HepG2 (cell line): ENCODE data around the gene ICAM3. TPM values are rescaled to one million over a fixed set of nuclear protein-coding genes. Genes with fewer than 3 reads are reported as not detected.

Source experiments
- ATF7-NPFF ChIP-seq: sonication (generic); formaldehyde crosslinking; IDR thresholded peaks from 2 replicates; pipeline ENCODE4 v1.8.1; 2023; ENCODE audit warnings: mild to moderate bottlenecking, low read depth, missing genetic modification reagents, moderate library complexity
- CREM ChIP-seq, 2 experiments: sonication (generic) in 1 of 2; formaldehyde crosslinking in 1 of 2; IDR thresholded peaks; 2 replicates each; pipeline versions ENCODE4 v1.4.0 to v1.6.1; 2016 to 2020; ENCODE audit warnings: antibody characterized with exemption in 1 of 2, mild to moderate bottlenecking in 1 of 2, missing genetic modification reagents in 1 of 2
- FIP1L1 ChIP-seq: fragments of 200-400 bp; formaldehyde crosslinking; IDR thresholded peaks from 2 replicates; pipeline ENCODE4 v1.6.1; 2018; ENCODE audit warnings: low read depth, mild to moderate bottlenecking, low read length, moderate library complexity, borderline replicate concordance; ENCODE audit not compliant: insufficient read depth
- FOXK1 ChIP-seq: sonication (generic); formaldehyde crosslinking; IDR thresholded peaks from 2 replicates; pipeline ENCODE4 v1.4.0; 2020; ENCODE audit warnings: low read depth, missing genetic modification reagents, borderline replicate concordance
- HNF4A ChIP-seq: sonication (generic); formaldehyde crosslinking; IDR thresholded peaks from 2 replicates; pipeline ENCODE4 v1.4.0; 2020; ENCODE audit warnings: missing genetic modification reagents
- JDP2 ChIP-seq: sonication (generic); formaldehyde crosslinking; IDR thresholded peaks from 2 replicates; pipeline ENCODE4 v1.8.1; 2022; ENCODE audit warnings: missing genetic modification reagents, borderline replicate concordance
- KLF15 ChIP-seq: sonication (generic); formaldehyde crosslinking; IDR thresholded peaks from 2 replicates; pipeline ENCODE4 v1.8.1; 2023; ENCODE audit warnings: borderline replicate concordance, mild to moderate bottlenecking, inconsistent platforms, missing genetic modification reagents, mixed read lengths
- MAF1 ChIP-seq: sonication (generic); formaldehyde crosslinking; IDR thresholded peaks from 2 replicates; pipeline ENCODE4 v1.5.0; 2020; ENCODE audit warnings: missing genetic modification reagents, borderline replicate concordance
- MEIS1 ChIP-seq: sonication (generic); formaldehyde crosslinking; IDR thresholded peaks from 2 replicates; pipeline ENCODE4 v1.9.0; 2021; ENCODE audit warnings: mild to moderate bottlenecking, missing genetic modification reagents, moderate library complexity, borderline replicate concordance
- PAF1 ChIP-seq: IDR thresholded peaks from 2 replicates; pipeline ENCODE4 v1.6.1; 2016; ENCODE audit warnings: missing genetic modification reagents, missing compliant biosample characterization
- SAFB2 ChIP-seq: sonication (generic); formaldehyde crosslinking; IDR thresholded peaks from 2 replicates; pipeline ENCODE4 v1.5.1; 2020; ENCODE audit warnings: missing genetic modification reagents, low read depth, mild to moderate bottlenecking, borderline replicate concordance
- SNAI1 ChIP-seq: sonication (generic); formaldehyde crosslinking; IDR thresholded peaks from 2 replicates; pipeline ENCODE4 v1.5.0; 2020; ENCODE audit warnings: mild to moderate bottlenecking, missing genetic modification reagents, borderline replicate concordance
- TOPORS ChIP-seq: sonication (generic); formaldehyde crosslinking; IDR thresholded peaks from 2 replicates; pipeline ENCODE4 v1.8.0; 2023; ENCODE audit warnings: mild to moderate bottlenecking, missing genetic modification reagents
- ZFP36 ChIP-seq: fragments of 150-350 bp; IDR thresholded peaks from 2 replicates; pipeline ENCODE4 v1.6.1; 2018; ENCODE audit warnings: borderline replicate concordance, low read length, low read depth; ENCODE audit not compliant: partially characterized antibody
- ZNF12 ChIP-seq: sonication (generic); formaldehyde crosslinking; IDR thresholded peaks from 2 replicates; pipeline ENCODE4 v1.5.0; 2020; ENCODE audit warnings: missing genetic modification reagents
- ZNF234 ChIP-seq: sonication (generic); formaldehyde crosslinking; conservative IDR thresholded peaks from 2 replicates; pipeline ENCODE4 v1.5.1; 2020; ENCODE audit warnings: mild to moderate bottlenecking, missing genetic modification reagents
- ZNF350 ChIP-seq: sonication (generic); formaldehyde crosslinking; IDR thresholded peaks from 2 replicates; pipeline ENCODE4 v1.4.0; 2020; ENCODE audit warnings: mild to moderate bottlenecking, low read depth, missing genetic modification reagents, borderline replicate concordance
- ZNF652 ChIP-seq: IDR thresholded peaks from 2 replicates; pipeline ENCODE4 v1.6.1; 2016; ENCODE audit warnings: low read depth, borderline replicate concordance
- ZNF660 ChIP-seq: sonication (generic); formaldehyde crosslinking; IDR thresholded peaks from 2 replicates; pipeline ENCODE4 v1.5.1; 2020; ENCODE audit warnings: mild to moderate bottlenecking, low read depth, missing genetic modification reagents, borderline replicate concordance
- ZNF790 ChIP-seq: sonication (generic); formaldehyde crosslinking; IDR thresholded peaks from 2 replicates; pipeline ENCODE4 v1.8.0; 2022; ENCODE audit warnings: missing genetic modification reagents, mild to moderate bottlenecking, borderline replicate concordance
- ZNF816 ChIP-seq: sonication (generic); formaldehyde crosslinking; IDR thresholded peaks from 2 replicates; pipeline ENCODE4 v1.8.0; 2022; ENCODE audit warnings: missing genetic modification reagents, mild to moderate bottlenecking, borderline replicate concordance
- ZSCAN31 ChIP-seq: sonication (generic); formaldehyde crosslinking; IDR thresholded peaks from 2 replicates; pipeline ENCODE4 v1.5.0; 2020; ENCODE audit warnings: low read depth, mild to moderate bottlenecking, missing genetic modification reagents
- polyA plus RNA-seq, 8 experiments: library from polyadenylated mRNA; depleted of rRNA in 3 of 8; stranded (reverse) in 7 of 8; unstranded in 1 of 8; fragments of >200 nt; fragmentation: Illumina TruSeq in 4 of 8; extraction: Trizol in 4 of 8; gene quantifications; 2 replicates each; pipeline versions ENCODE4 v1.2.1 to v1.2.3, GENCODE V29; 2011 to 2016; ENCODE audit warnings: low read depth in 4 of 8, missing spikeins in 1 of 8, mixed read lengths in 1 of 8; ENCODE audit not compliant: insufficient read depth in 1 of 8
- total RNA-seq, 5 experiments: library from RNA; depleted of rRNA; stranded (reverse); fragments of >200 nt; fragmentation: Illumina TruSeq; extraction: Trizol; gene quantifications; 2 replicates each; pipeline ENCODE4 v1.2.3, GENCODE V29; 2016; ENCODE audit warnings: low read depth in 1 of 5
- TF ChIP-seq, protein P1 (sequence below): sonication (generic); formaldehyde crosslinking; IDR thresholded peaks from 2 replicates; pipeline ENCODE4 v1.4.0; 2020; ENCODE audit warnings: missing genetic modification reagents
- TF ChIP-seq, protein P2 (sequence below): sonication (generic); formaldehyde crosslinking; IDR thresholded peaks from 2 replicates; pipeline ENCODE4 v1.5.1; 2020; ENCODE audit warnings: missing genetic modification reagents, mild to moderate bottlenecking, borderline replicate concordance
- TF ChIP-seq, protein P3 (sequence below): sonication (generic); formaldehyde crosslinking; IDR thresholded peaks from 2 replicates; pipeline ENCODE4 v1.5.0; 2020; ENCODE audit warnings: missing genetic modification reagents

Gene ICAM3
- total and polyA plus RNA-seq, 2 of the 13 experiments (the other 11 are each of a cell fraction or from before 2014, with no cell fraction given), result 14.1 to 21.0 TPM

DNA sequence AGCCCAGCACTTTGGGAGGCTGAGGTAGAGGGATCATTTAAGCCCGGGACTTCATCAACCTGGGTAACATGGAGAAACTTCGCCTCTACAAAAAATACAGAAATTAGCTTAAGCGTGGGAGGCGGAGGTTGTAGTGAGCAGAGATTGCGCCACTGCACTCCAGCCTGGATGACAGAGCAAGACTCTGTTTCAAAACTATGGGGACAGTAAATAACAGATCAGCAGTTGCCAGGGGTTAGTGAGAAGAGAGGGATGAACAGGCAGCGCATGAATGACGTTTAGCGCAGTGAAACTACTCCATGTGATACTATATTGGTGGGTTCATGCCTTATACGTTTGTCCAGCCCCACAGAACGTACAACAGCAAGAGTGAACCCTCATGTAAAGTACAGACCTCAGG lies 7.1 kb upstream of the ICAM3 start (continued):
- TF ChIP-seq, protein P1, sequence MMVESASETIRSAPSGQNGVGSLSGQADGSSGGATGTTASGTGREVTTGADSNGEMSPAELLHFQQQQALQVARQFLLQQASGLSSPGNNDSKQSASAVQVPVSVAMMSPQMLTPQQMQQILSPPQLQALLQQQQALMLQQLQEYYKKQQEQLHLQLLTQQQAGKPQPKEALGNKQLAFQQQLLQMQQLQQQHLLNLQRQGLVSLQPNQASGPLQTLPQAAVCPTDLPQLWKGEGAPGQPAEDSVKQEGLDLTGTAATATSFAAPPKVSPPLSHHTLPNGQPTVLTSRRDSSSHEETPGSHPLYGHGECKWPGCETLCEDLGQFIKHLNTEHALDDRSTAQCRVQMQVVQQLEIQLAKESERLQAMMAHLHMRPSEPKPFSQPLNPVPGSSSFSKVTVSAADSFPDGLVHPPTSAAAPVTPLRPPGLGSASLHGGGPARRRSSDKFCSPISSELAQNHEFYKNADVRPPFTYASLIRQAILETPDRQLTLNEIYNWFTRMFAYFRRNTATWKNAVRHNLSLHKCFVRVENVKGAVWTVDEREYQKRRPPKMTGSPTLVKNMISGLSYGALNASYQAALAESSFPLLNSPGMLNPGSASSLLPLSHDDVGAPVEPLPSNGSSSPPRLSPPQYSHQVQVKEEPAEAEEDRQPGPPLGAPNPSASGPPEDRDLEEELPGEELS (CRISPR knock-in tag), result no peak
- TF ChIP-seq KLF15 (CRISPR knock-in tag), result no peak
- no peak for TF ChIP-seq MEIS1 (CRISPR knock-in tag)
- no peak for TF ChIP-seq ZNF652 (CRISPR knock-in tag)
- no peak for TF ChIP-seq PAF1
- TF ChIP-seq ZNF790, result no peak
- TF ChIP-seq ZNF234 (CRISPR knock-in tag), result no peak
- TF ChIP-seq, protein P2, sequence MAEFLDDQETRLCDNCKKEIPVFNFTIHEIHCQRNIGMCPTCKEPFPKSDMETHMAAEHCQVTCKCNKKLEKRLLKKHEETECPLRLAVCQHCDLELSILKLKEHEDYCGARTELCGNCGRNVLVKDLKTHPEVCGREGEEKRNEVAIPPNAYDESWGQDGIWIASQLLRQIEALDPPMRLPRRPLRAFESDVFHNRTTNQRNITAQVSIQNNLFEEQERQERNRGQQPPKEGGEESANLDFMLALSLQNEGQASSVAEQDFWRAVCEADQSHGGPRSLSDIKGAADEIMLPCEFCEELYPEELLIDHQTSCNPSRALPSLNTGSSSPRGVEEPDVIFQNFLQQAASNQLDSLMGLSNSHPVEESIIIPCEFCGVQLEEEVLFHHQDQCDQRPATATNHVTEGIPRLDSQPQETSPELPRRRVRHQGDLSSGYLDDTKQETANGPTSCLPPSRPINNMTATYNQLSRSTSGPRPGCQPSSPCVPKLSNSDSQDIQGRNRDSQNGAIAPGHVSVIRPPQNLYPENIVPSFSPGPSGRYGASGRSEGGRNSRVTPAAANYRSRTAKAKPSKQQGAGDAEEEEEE, result no peak
- no peak for TF ChIP-seq JDP2 (CRISPR knock-in tag)
- TF ChIP-seq FOXK1 (CRISPR knock-in tag), result peak; percentile 60; the same call in 1 of the 2 replicates
- TF ChIP-seq ZSCAN31, result no peak
- no peak for TF ChIP-seq HNF4A (CRISPR knock-in tag)
- no peak for TF ChIP-seq ZNF660
- TF ChIP-seq ZNF350 (CRISPR knock-in tag), result no peak
- peak; percentile 17; the same call in 1 of the 2 replicates for TF ChIP-seq ZNF12 (CRISPR knock-in tag)
- 0 out of 2 replicates have a peak, but pooled peaks have one; percentile 16 for TF ChIP-seq CREM (IDR thresholded peaks at IDR 0.05)
- TF ChIP-seq CREM (CRISPR knock-in tag; IDR thresholded peaks at IDR 0.05), result no peak
- no peak for TF ChIP-seq SNAI1 (CRISPR knock-in tag)
- TF ChIP-seq MAF1, result no peak
- no peak for TF ChIP-seq ZFP36
- TF ChIP-seq ZNF816, result no peak
- TF ChIP-seq, protein P3, sequence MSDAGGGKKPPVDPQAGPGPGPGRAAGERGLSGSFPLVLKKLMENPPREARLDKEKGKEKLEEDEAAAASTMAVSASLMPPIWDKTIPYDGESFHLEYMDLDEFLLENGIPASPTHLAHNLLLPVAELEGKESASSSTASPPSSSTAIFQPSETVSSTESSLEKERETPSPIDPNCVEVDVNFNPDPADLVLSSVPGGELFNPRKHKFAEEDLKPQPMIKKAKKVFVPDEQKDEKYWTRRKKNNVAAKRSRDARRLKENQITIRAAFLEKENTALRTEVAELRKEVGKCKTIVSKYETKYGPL (CRISPR knock-in tag), result no peak
- no peak for TF ChIP-seq SAFB2 (CRISPR knock-in tag)
- TF ChIP-seq ATF7-NPFF (CRISPR knock-in tag), result no peak
- no peak for TF ChIP-seq TOPORS
- TF ChIP-seq FIP1L1, result no peak
